HEK293 (cell line): ENCODE data around the gene CHAC1.

Experiments
- CTCF ChIA-PET: fragments of 350-600 bp; formaldehyde crosslinking; extraction: SDS; loops from one replicate; lab custom pipeline; 2021; ENCODE audit warnings: antibody characterized with exemption; lab: Yijun Ruan, JAX
- POLR2A ChIA-PET: fragments of 300-600 bp; formaldehyde crosslinking; extraction: SDS; loops from one replicate; lab custom pipeline; 2020; ENCODE audit warnings: antibody characterized with exemption, inconsistent platforms; lab: Yijun Ruan, JAX
- H3K27ac ChIP-seq: fragments of 200-500 bp; sonication (Bioruptor generic); 2 replicates; pipeline ENCODE4 v1.5.1; 2014; ENCODE audit warnings: low read depth, low read length, control low read depth, inconsistent platforms; ENCODE audit errors: extremely low read depth
- H3K36me3 ChIP-seq, 2 experiments: fragments of 200-500 bp in 1 of 2; sonication (Bioruptor generic) in 1 of 2; 1 replicate in 1 of 2; 2 replicates in 1 of 2; pipeline ENCODE4 v1.5.1; 2014 to 2017; ENCODE audit warnings: inconsistent platforms in 2 of 2, low read length in 2 of 2; ENCODE audit not compliant: control insufficient read depth in 2 of 2, insufficient read depth in 1 of 2
- H3K4me1 ChIP-seq: fragments of 200-500 bp; sonication (Bioruptor generic); 2 replicates; pipeline ENCODE4 v1.5.1; 2014; ENCODE audit warnings: mild to moderate bottlenecking, low read length, inconsistent platforms; ENCODE audit not compliant: control insufficient read depth, insufficient read depth
- H3K4me3 ChIP-seq: 2 replicates; pipeline ENCODE4 v1.5.1; 2011; ENCODE audit warnings: low read depth, mild to moderate bottlenecking, control low read depth, low read length, moderate library complexity
- H3K9me3 ChIP-seq: fragments of 200-500 bp; sonication (Bioruptor generic); 2 replicates; pipeline ENCODE4 v1.5.1; 2014; ENCODE audit warnings: low read depth, low read length, inconsistent platforms; ENCODE audit not compliant: control insufficient read depth, insufficient read depth
- IKZF3 ChIP-seq: fragments of 450-650 bp; IDR thresholded peaks from 2 replicates; pipeline ENCODE4 v1.5.0; 2018; ENCODE audit warnings: missing biosample characterization, mild to moderate bottlenecking, missing genetic modification characterization, moderate library complexity
- KLF16 ChIP-seq: fragments of 450-650 bp; formaldehyde crosslinking; IDR thresholded peaks from 2 replicates; pipeline ENCODE4 v1.5.1; 2017; ENCODE audit warnings: missing biosample characterization, missing genetic modification characterization
- KLF9 ChIP-seq: fragments of 450-650 bp; formaldehyde crosslinking; IDR thresholded peaks from 2 replicates; pipeline ENCODE4 v1.5.1; 2016; ENCODE audit warnings: missing biosample characterization, missing genetic modification characterization, low read depth
- MYNN ChIP-seq: fragments of 450-650 bp; formaldehyde crosslinking; IDR thresholded peaks from 2 replicates; pipeline ENCODE4 v1.5.1; 2016; ENCODE audit warnings: missing biosample characterization, missing genetic modification characterization, borderline replicate concordance
- REPIN1 ChIP-seq: fragments of 450-650 bp; formaldehyde crosslinking; IDR thresholded peaks from 2 replicates; pipeline ENCODE4 v1.5.1; 2017; ENCODE audit warnings: missing biosample characterization, missing genetic modification characterization, low read depth
- SP3 ChIP-seq: fragments of 450-650 bp; formaldehyde crosslinking; IDR thresholded peaks from 2 replicates; pipeline ENCODE4 v1.5.1; 2016; ENCODE audit warnings: missing biosample characterization, missing genetic modification characterization
- YY2 ChIP-seq: fragments of 450-650 bp; formaldehyde crosslinking; IDR thresholded peaks from 2 replicates; pipeline ENCODE4 v1.5.1; 2016; ENCODE audit warnings: missing biosample characterization, missing genetic modification characterization
- ZBTB8A ChIP-seq: fragments of 450-650 bp; formaldehyde crosslinking; IDR thresholded peaks from 2 replicates; pipeline ENCODE4 v1.5.1; 2016; ENCODE audit warnings: missing biosample characterization, missing genetic modification characterization
- ZNF10 ChIP-seq: fragments of 450-650 bp; formaldehyde crosslinking; IDR thresholded peaks from 2 replicates; pipeline ENCODE4 v1.5.1; 2017; ENCODE audit warnings: missing biosample characterization, missing genetic modification characterization
- ZNF146 ChIP-seq: fragments of 450-650 bp; formaldehyde crosslinking; IDR thresholded peaks from 2 replicates; pipeline ENCODE4 v1.5.1; 2016; ENCODE audit warnings: missing biosample characterization, missing genetic modification characterization
- ZNF354C ChIP-seq: fragments of 450-650 bp; formaldehyde crosslinking; IDR thresholded peaks from 2 replicates; pipeline ENCODE4 v1.5.1; 2016; ENCODE audit warnings: missing biosample characterization, missing genetic modification characterization, low read depth, borderline replicate concordance
- ZNF394 ChIP-seq: fragments of 450-650 bp; formaldehyde crosslinking; IDR thresholded peaks from 2 replicates; pipeline ENCODE4 v1.5.1; 2016; ENCODE audit warnings: missing biosample characterization, missing genetic modification characterization, mild to moderate bottlenecking, moderate library complexity, borderline replicate concordance
- ZNF433 ChIP-seq: fragments of 450-650 bp; formaldehyde crosslinking; IDR thresholded peaks from 2 replicates; pipeline ENCODE4 v1.5.1; 2016; ENCODE audit warnings: missing biosample characterization, missing genetic modification characterization, low read depth
- ZNF473 ChIP-seq: fragments of 450-650 bp; formaldehyde crosslinking; IDR thresholded peaks from 2 replicates; pipeline ENCODE4 v1.5.1; 2017; ENCODE audit warnings: missing biosample characterization, missing genetic modification characterization
- ZNF561 ChIP-seq: fragments of 450-650 bp; IDR thresholded peaks from 2 replicates; pipeline ENCODE4 v1.5.1; 2018; ENCODE audit warnings: missing biosample characterization, missing genetic modification characterization, borderline replicate concordance
- ZNF600 ChIP-seq: fragments of 450-650 bp; formaldehyde crosslinking; IDR thresholded peaks from 2 replicates; pipeline ENCODE4 v1.5.1; 2016; ENCODE audit warnings: missing biosample characterization, missing genetic modification characterization
- ZNF624 ChIP-seq: fragments of 450-650 bp; formaldehyde crosslinking; IDR thresholded peaks from 2 replicates; pipeline ENCODE4 v1.5.1; 2017; ENCODE audit warnings: missing biosample characterization, missing genetic modification characterization
- ZNF677 ChIP-seq: fragments of 450-650 bp; IDR thresholded peaks from 2 replicates; pipeline ENCODE4 v1.5.0; 2018; ENCODE audit warnings: missing biosample characterization, mild to moderate bottlenecking, missing genetic modification characterization, moderate library complexity
- ZNF785 ChIP-seq: fragments of 450-650 bp; formaldehyde crosslinking; IDR thresholded peaks from 2 replicates; pipeline ENCODE4 v1.5.1; 2016; ENCODE audit warnings: missing biosample characterization, missing genetic modification characterization
- TF ChIP-seq, protein P1 (sequence below): fragments of 450-650 bp; formaldehyde crosslinking; IDR thresholded peaks from 2 replicates; pipeline ENCODE4 v1.5.1; 2016; ENCODE audit warnings: missing biosample characterization, missing genetic modification characterization
- TF ChIP-seq, protein P2 (sequence below): fragments of 450-650 bp; formaldehyde crosslinking; IDR thresholded peaks from 2 replicates; pipeline ENCODE4 v1.5.1; 2017; ENCODE audit warnings: missing biosample characterization, missing genetic modification characterization
- TF ChIP-seq, protein P3 (sequence below): fragments of 450-650 bp; formaldehyde crosslinking; conservative IDR thresholded peaks from 2 replicates; pipeline ENCODE4 v1.5.1; 2016; ENCODE audit warnings: low read depth, missing biosample characterization, missing genetic modification characterization
- TF ChIP-seq, protein P4 (sequence below): fragments of 450-650 bp; formaldehyde crosslinking; IDR thresholded peaks from 2 replicates; pipeline ENCODE4 v1.5.1; 2016; ENCODE audit warnings: missing biosample characterization, missing genetic modification characterization
- TF ChIP-seq, protein P5 (sequence below): fragments of 450-650 bp; formaldehyde crosslinking; IDR thresholded peaks from 2 replicates; pipeline ENCODE4 v1.5.1; 2016; ENCODE audit warnings: missing biosample characterization, missing genetic modification characterization

The CHAC1 gene, protein sequence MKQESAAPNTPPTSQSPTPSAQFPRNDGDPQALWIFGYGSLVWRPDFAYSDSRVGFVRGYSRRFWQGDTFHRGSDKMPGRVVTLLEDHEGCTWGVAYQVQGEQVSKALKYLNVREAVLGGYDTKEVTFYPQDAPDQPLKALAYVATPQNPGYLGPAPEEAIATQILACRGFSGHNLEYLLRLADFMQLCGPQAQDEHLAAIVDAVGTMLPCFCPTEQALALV

DNA sequence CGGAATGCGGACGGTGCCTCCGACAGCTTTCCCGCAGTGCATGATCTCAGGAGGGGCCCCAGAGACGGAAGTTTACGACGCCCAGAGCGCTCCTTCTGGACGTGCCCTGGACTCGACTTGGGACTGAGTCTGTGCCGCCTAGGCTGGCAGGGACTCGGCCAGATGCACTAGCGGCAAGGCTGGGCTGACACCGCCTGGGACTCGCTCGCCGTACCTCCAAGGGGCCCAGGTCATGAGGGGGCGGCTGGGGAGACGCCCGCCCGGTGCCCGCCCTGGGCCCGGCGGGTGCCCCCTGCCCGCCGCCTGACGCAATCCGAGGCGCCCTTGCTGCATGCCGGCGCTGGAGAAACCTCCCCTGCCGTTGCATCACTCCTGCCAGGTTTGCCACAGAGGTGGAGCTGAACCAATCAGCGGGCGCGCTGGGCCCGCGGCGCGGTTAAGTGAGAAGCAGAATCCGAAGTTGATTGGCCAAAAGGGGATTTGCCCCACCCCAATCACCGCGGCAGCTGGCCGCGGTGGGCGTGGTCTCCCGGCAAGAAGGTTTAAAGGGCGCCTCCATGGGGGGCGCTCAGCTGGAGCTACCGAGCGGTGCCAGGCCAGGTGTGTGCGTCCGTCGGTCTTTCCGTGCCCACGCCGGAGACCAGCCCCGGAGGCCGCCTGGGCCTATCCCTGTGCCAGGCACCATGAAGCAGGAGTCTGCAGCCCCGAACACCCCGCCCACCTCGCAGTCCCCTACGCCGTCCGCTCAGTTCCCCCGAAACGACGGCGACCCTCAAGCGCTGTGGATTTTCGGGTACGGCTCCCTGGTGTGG, at the start of gene CHAC1:
CHAC1 (plus strand) TSS at position 571 of the 812 bp plus-strand sequence; CDS start at position 684, 113 bp downstream.
- Histone ChIP-seq H3K27ac (peak within 1 kb of the TSS; percentile 94), H3K36me3 (peaks cover 0 to 6% of the 10 kb centered on the region in 2 experiments; a peak in 1 of 3 replicates), H3K4me3 (peak within 1 kb of the TSS; percentile 62), H3K4me1 (peaks cover 5% of the 10 kb centered on the region; the same call in 1 of the 2 replicates), H3K9me3 (no peaks in the 10 kb centered on the region)
- POLR2A ChIA-PET, result interaction anchor here (0.5 to 5.0 kb wide), 29 partner anchors 9 to 853 kb away, joined by 3 to 64 read pairs (median 4); partner anchors contain the start of genes DLL4, INO80, NUSAP1 and OIP5
- CTCF ChIA-PET, result interaction anchor here (1.1 to 3.8 kb wide), 2 partner anchors 11 to 21 kb away, joined by 3 to 26 read pairs; no protein-coding TSS in a partner anchor
- TF ChIP-seq MYNN (tag by site-specific recombination), result no peak
- no peak for TF ChIP-seq ZNF473 (tag by site-specific recombination)
- no peak for TF ChIP-seq ZNF677 (tag by site-specific recombination)
- no peak for TF ChIP-seq ZNF10
- peak; percentile 87 for TF ChIP-seq ZNF561 (tag by site-specific recombination)
- TF ChIP-seq, protein P1, sequence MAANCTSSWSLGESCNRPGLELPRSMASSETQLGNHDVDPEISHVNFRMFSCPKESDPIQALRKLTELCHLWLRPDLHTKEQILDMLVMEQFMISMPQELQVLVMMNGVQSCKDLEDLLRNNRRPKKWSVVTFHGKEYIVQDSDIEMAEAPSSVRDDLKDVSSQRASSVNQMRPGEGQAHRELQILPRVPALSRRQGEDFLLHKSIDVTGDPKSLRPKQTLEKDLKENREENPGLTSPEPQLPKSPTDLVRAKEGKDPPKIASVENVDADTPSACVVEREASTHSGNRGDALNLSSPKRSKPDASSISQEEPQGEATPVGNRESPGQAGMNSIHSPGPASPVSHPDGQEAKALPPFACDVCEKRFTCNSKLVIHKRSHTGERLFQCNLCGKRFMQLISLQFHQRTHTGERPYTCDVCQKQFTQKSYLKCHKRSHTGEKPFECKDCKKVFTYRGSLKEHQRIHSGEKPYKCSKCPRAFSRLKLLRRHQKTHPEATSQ (tag by site-specific recombination), result no peak
- TF ChIP-seq, protein P2, sequence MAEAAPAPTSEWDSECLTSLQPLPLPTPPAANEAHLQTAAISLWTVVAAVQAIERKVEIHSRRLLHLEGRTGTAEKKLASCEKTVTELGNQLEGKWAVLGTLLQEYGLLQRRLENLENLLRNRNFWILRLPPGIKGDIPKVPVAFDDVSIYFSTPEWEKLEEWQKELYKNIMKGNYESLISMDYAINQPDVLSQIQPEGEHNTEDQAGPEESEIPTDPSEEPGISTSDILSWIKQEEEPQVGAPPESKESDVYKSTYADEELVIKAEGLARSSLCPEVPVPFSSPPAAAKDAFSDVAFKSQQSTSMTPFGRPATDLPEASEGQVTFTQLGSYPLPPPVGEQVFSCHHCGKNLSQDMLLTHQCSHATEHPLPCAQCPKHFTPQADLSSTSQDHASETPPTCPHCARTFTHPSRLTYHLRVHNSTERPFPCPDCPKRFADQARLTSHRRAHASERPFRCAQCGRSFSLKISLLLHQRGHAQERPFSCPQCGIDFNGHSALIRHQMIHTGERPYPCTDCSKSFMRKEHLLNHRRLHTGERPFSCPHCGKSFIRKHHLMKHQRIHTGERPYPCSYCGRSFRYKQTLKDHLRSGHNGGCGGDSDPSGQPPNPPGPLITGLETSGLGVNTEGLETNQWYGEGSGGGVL, result peak; percentile 74
- peak; percentile 71 for TF ChIP-seq ZNF600
- TF ChIP-seq ZNF146 (tag by site-specific recombination), result no peak
- TF ChIP-seq YY2 (tag by site-specific recombination), result 0 out of 2 replicates have a peak, but pooled peaks have one; percentile 7
- TF ChIP-seq, protein P3, sequence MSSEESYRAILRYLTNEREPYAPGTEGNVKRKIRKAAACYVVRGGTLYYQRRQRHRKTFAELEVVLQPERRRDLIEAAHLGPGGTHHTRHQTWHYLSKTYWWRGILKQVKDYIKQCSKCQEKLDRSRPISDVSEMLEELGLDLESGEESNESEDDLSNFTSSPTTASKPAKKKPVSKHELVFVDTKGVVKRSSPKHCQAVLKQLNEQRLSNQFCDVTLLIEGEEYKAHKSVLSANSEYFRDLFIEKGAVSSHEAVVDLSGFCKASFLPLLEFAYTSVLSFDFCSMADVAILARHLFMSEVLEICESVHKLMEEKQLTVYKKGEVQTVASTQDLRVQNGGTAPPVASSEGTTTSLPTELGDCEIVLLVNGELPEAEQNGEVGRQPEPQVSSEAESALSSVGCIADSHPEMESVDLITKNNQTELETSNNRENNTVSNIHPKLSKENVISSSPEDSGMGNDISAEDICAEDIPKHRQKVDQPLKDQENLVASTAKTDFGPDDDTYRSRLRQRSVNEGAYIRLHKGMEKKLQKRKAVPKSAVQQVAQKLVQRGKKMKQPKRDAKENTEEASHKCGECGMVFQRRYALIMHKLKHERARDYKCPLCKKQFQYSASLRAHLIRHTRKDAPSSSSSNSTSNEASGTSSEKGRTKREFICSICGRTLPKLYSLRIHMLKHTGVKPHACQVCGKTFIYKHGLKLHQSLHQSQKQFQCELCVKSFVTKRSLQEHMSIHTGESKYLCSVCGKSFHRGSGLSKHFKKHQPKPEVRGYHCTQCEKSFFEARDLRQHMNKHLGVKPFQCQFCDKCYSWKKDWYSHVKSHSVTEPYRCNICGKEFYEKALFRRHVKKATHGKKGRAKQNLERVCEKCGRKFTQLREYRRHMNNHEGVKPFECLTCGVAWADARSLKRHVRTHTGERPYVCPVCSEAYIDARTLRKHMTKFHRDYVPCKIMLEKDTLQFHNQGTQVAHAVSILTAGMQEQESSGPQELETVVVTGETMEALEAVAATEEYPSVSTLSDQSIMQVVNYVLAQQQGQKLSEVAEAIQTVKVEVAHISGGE (tag by site-specific recombination), result no peak; the same call in 1 of the 2 replicates
- no peak for TF ChIP-seq ZNF433 (tag by site-specific recombination)
- TF ChIP-seq KLF9 (tag by site-specific recombination), result peak; percentile 95
- TF ChIP-seq SP3 (tag by site-specific recombination), result peak; percentile 83
- TF ChIP-seq, protein P4, sequence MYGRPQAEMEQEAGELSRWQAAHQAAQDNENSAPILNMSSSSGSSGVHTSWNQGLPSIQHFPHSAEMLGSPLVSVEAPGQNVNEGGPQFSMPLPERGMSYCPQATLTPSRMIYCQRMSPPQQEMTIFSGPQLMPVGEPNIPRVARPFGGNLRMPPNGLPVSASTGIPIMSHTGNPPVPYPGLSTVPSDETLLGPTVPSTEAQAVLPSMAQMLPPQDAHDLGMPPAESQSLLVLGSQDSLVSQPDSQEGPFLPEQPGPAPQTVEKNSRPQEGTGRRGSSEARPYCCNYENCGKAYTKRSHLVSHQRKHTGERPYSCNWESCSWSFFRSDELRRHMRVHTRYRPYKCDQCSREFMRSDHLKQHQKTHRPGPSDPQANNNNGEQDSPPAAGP (tag by site-specific recombination), result peak; percentile 47; the same call in 1 of the 2 replicates
- TF ChIP-seq, protein P5, sequence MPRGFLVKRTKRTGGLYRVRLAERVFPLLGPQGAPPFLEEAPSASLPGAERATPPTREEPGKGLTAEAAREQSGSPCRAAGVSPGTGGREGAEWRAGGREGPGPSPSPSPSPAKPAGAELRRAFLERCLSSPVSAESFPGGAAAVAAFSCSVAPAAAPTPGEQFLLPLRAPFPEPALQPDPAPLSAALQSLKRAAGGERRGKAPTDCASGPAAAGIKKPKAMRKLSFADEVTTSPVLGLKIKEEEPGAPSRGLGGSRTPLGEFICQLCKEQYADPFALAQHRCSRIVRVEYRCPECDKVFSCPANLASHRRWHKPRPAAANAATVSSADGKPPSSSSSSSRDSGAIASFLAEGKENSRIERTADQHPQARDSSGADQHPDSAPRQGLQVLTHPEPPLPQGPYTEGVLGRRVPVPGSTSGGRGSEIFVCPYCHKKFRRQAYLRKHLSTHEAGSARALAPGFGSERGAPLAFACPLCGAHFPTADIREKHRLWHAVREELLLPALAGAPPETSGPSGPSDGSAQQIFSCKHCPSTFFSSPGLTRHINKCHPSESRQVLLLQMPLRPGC (tag by site-specific recombination), result peak; percentile 44; the same call in 1 of the 2 replicates
- TF ChIP-seq IKZF3, result peak; percentile 52
- TF ChIP-seq ZNF394 (tag by site-specific recombination), result no peak; the same call in 1 of the 2 replicates
- no peak for TF ChIP-seq ZNF354C (tag by site-specific recombination)
- TF ChIP-seq ZNF624 (tag by site-specific recombination), result no peak
- peak; percentile 100 for TF ChIP-seq ZBTB8A
- TF ChIP-seq REPIN1, result no peak
- peak; percentile 91 for TF ChIP-seq KLF16
- TF ChIP-seq ZNF785 (tag by site-specific recombination), result 0 out of 2 replicates have a peak, but pooled peaks have one; percentile 25
